ENCODE measurements around the gene FRK. TPM values are rescaled to one million over a fixed set of nuclear protein-coding genes. Genes with fewer than 3 reads are reported as not detected.
"Not testable (repeated sequence)": the region's sequence is repeated elsewhere in the genome, so short reads cannot be mapped to it uniquely, and the experiment has no call there.

FRK gene
- total and polyA plus RNA-seq, 2 experiments from 2014 or later = 2.7 to 16.9 TPM

DNA sequence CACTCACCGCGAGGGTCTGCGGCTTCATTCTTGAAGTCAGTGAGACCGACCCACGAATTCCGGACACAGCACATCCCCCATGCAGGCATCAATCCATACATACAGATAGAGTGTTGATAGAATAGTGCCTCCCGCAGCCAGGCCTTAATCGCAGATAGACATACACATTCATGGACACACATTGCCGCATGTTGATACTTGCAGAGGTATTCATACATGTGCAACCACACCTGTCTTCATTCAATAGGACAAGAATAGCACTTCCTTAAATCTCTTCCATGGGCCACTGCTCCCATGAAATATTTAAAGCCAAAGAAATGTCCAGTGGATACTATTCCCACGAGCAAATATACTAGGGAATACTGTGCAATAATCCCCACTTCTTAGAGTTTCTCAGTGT, 170.5 kb downstream of the FRK start:
- TF ChIP-seq EZH2 (IDR thresholded peaks at IDR 0.05; ENCODE audit: borderline replicate concordance) (no peak), EZH2phosphoT487 (IDR thresholded peaks at IDR 0.05; ENCODE audit: low read depth, severe bottlenecking, unreplicated experiment) (no peak)
- TF ChIP-seq, protein P1, sequence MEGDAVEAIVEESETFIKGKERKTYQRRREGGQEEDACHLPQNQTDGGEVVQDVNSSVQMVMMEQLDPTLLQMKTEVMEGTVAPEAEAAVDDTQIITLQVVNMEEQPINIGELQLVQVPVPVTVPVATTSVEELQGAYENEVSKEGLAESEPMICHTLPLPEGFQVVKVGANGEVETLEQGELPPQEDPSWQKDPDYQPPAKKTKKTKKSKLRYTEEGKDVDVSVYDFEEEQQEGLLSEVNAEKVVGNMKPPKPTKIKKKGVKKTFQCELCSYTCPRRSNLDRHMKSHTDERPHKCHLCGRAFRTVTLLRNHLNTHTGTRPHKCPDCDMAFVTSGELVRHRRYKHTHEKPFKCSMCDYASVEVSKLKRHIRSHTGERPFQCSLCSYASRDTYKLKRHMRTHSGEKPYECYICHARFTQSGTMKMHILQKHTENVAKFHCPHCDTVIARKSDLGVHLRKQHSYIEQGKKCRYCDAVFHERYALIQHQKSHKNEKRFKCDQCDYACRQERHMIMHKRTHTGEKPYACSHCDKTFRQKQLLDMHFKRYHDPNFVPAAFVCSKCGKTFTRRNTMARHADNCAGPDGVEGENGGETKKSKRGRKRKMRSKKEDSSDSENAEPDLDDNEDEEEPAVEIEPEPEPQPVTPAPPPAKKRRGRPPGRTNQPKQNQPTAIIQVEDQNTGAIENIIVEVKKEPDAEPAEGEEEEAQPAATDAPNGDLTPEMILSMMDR (IDR thresholded peaks at IDR 0.05; ENCODE audit: poor library complexity) = no peak
- Histone ChIP-seq H4K20me1 (ENCODE audit: insufficient read depth, poor library complexity, severe bottlenecking) (no peaks in the 10 kb centered on the region), H3K79me2 (no peaks in the 10 kb centered on the region), H3K4me2 (no peak overlapping the region), H3K36me3 (replicated peaks; ENCODE audit: insufficient read depth, low read depth) (no peaks in the 10 kb centered on the region), H3K27me3 (no peaks in the 10 kb centered on the region), H2AFZ (no peak overlapping the region), H3K9me3 (ENCODE audit: low read depth) (no peaks in the 10 kb centered on the region), H3K4me1 (ENCODE audit: insufficient read depth) (no peaks in the 10 kb centered on the region), H3K27ac (no peak overlapping the region), H3K4me3 (no peak overlapping the region), H3K9me2 (replicated peaks; ENCODE audit: insufficient read depth) (no peaks in the 10 kb centered on the region)
- WGBS (ENCODE audit: low lambda C conversion rate, missing lambda C conversion rate) = 93% methylated on average over 10 of the region's 10 CpGs
- DNase-seq (ENCODE audit: low spot score) = no peak

DNA sequence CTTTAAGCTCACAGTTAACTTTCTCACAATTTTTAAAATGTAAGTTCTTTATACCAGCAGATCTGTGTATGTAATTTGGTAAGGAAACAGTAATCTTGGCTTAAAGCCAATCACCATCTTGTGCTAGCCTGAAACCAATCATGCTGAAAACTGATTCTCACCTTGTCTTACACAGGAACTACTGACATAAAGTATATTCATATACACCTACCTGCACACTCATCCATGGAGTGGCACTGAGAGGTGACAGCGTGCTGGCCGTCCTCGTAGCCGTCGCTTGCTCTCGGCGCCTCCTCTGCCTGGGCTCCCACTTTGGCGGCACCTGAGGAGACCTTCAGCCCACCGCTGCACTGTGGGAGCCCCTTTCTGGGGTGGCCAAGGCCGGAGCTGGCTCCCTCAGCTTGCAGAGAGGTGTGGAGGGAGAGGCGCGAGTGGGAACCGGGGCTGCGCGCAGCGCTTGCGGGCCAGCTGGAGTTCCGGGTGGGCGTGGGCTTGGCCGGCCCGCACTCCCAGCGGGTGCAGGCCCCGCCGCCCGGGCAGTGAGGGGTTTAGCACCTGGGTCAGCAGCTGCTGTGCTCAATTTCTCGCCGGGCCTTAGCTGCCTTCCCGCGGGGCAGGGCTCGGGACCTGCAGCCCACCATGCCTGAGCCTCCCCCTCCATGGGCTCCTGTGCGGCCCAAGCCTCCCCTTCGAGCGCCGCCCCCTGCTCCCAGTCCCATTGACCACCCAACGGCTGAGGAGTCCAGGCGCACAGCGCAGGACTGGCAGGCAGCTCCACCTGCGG, 171.8 kb downstream of the FRK start:
- H3K27ac ChIP-seq; DNase-seq (ENCODE audit: low spot score); H3K9me2 ChIP-seq (replicated peaks; ENCODE audit: insufficient read depth); H3K9me3 ChIP-seq (ENCODE audit: low read depth); H2AFZ ChIP-seq; H4K20me1 ChIP-seq (ENCODE audit: insufficient read depth, poor library complexity, severe bottlenecking); H3K4me2 ChIP-seq; H3K4me1 ChIP-seq (ENCODE audit: insufficient read depth); H3K4me3 ChIP-seq; H3K79me2 ChIP-seq; H3K36me3 ChIP-seq (replicated peaks; ENCODE audit: insufficient read depth, low read depth); H3K27me3 ChIP-seq: not testable (repeated sequence)
- WGBS (ENCODE audit: low lambda C conversion rate, missing lambda C conversion rate) = 99% methylated on average over 32 of the region's 38 CpGs

DNA sequence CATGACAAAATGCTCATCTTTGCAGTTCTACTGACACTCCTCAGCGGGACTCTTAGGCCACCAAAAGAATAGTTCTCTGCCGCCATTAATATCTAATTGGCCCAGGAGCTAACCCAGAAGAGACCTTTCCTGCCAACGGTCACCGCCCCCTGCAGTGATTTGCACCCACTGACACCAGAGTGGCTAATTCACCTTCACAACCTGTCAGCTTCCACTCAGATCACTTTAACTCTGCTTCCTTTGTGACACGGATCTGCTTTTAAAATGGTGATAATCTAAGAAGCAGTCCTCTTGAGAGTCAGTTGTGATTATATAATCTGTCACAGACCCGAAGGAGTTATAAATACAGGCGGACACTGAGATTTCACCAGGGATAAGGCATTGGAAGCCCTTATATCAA, 172.8 kb downstream of the FRK start:
- TF ChIP-seq, protein P1 (IDR thresholded peaks at IDR 0.05; ENCODE audit: poor library complexity) = no peak
- no peak for TF ChIP-seq EZH2phosphoT487 (IDR thresholded peaks at IDR 0.05; ENCODE audit: low read depth, severe bottlenecking, unreplicated experiment)
- TF ChIP-seq EZH2 (IDR thresholded peaks at IDR 0.05; ENCODE audit: borderline replicate concordance) = no peak
- Histone ChIP-seq H3K4me1 (ENCODE audit: insufficient read depth) (no peaks in the 10 kb centered on the region), H2AFZ (no peak overlapping the region), H3K9me3 (ENCODE audit: low read depth) (no peaks in the 10 kb centered on the region), H3K4me3 (no peak overlapping the region), H3K27me3 (no peaks in the 10 kb centered on the region), H3K9me2 (replicated peaks; ENCODE audit: insufficient read depth) (no peaks in the 10 kb centered on the region), H3K27ac (no peak overlapping the region), H3K36me3 (replicated peaks; ENCODE audit: insufficient read depth, low read depth) (no peaks in the 10 kb centered on the region), H3K4me2 (no peak overlapping the region), H4K20me1 (ENCODE audit: insufficient read depth, poor library complexity, severe bottlenecking) (no peaks in the 10 kb centered on the region), H3K79me2 (no peaks in the 10 kb centered on the region)
- 84% methylated on average over 7 of the region's 7 CpGs for WGBS (ENCODE audit: low lambda C conversion rate, missing lambda C conversion rate)
- no peak for DNase-seq (ENCODE audit: low spot score)

DNA sequence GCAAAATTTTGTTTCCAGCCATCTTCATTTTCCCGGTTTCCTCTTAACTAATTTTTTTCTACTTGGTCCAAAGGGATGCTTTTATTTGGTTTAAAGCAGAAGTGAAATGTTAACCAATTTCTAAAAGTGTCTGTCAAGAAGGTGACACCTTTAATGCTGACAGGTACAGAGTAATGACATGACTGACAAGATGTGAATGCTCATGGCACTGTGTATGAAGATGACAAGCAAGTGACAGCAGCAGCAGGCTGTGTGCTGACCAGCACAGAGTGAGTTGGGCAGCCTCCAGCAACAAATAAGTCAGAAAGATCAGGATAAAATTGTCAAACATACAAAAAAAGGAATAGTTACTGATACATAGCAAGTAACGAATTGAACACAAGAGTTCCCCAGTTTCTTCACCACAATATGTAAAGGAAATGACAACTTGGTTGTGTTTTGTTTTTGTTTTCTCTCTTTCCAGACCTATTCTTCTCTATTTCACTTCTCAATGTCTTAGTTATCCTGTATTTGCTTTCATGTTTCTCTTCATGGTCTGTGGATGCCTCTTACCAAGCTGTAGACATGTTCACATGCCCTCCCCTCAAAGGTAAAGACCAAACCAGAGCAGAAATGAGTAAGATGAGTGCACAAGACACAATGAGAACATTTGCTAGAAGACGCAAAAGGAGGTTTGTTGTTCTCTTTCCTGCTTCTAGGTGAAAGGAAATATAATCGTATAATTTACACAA, 174.9 kb downstream of the FRK start:
- Histone ChIP-seq H3K4me1 (ENCODE audit: insufficient read depth) (no peaks in the 10 kb centered on the region), H3K4me3 (no peak overlapping the region), H3K4me2 (no peak overlapping the region), H3K36me3 (replicated peaks; ENCODE audit: insufficient read depth, low read depth) (no peaks in the 10 kb centered on the region), H2AFZ (no peak overlapping the region), H3K9me3 (ENCODE audit: low read depth) (no peaks in the 10 kb centered on the region), H3K27ac (no peak overlapping the region), H3K79me2 (no peaks in the 10 kb centered on the region), H3K9me2 (replicated peaks; ENCODE audit: insufficient read depth) (no peaks in the 10 kb centered on the region), H4K20me1 (ENCODE audit: insufficient read depth, poor library complexity, severe bottlenecking) (no peaks in the 10 kb centered on the region), H3K27me3 (no peaks in the 10 kb centered on the region)
- DNase-seq (ENCODE audit: low spot score) = no peak
- TF ChIP-seq EZH2 (IDR thresholded peaks at IDR 0.05; ENCODE audit: borderline replicate concordance) = no peak
- TF ChIP-seq, protein P1 (IDR thresholded peaks at IDR 0.05; ENCODE audit: poor library complexity) = no peak
- no peak for TF ChIP-seq EZH2phosphoT487 (IDR thresholded peaks at IDR 0.05; ENCODE audit: low read depth, severe bottlenecking, unreplicated experiment)
- 96% methylated on average over 4 of the region's 4 CpGs for WGBS (ENCODE audit: low lambda C conversion rate, missing lambda C conversion rate)
